ENCODE results near the gene POP4. TPM values are rescaled to one million over a fixed set of nuclear protein-coding genes. Genes with fewer than 3 reads are reported as not detected.

POP4 gene
- total RNA-seq, 1 experiment from 2014 or later = 170 TPM

DNA sequence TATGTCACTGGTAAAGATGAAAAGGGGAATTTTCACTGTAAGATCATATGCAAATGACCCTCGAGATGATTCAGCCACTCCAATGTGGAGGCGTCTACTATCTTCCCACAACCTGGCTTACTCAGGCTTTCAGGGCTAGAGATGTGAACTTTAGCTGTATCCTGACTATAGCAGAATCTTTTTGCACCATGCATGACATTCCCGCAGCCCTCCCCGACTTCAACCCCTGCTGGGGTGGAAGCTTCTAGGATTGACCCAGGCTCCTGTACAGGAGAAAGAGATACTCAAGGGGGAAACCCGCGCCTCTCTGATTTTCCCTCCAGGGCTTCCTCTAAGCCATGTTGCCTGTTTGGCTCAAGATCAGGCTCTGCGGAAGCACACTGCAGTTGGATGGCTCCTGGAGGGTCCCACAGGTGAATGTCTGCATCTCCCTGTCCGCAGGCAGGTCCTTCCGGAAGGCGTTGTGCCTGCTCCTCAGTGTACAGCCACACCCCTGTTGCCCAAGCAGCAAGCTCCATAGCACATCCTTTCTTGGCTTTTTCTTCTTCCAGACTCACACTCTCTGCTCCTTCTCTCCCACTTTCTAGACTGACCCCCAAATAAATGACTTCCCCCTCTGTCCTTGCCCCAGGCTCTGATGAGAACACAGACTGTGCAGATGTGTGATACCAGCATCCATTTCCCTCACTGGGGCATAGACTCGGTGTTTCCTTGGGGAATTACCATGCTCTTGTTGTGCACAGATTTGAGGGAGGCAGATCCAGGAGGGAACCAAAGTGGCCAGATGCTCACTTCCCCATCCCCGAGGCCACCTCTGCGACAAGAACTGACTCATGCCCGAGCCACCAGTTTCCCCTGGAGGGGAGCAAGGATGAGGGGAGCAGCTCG is 29.1 kb upstream of the POP4 start:
- peak; percentile 14 for DNase-seq (ENCODE audit: low read depth)

DNA sequence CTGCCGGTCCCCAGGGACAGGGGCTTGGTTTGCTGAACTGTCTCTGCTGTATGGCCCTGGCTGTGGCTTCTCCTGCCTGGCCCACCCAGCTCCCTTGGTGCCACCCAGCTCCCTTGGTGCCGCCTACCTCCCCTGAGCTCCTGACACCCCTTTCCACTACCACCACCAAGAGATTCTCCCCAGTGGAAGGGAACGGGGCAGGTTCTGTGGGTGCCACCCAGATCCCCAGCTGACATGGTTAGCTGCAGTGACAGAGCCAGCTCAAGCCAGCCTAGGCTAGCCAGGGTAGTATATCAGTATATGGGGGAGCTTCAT is 28.5 kb upstream of the POP4 start:
- DNase-seq (ENCODE audit: low read depth) = no peak

DNA sequence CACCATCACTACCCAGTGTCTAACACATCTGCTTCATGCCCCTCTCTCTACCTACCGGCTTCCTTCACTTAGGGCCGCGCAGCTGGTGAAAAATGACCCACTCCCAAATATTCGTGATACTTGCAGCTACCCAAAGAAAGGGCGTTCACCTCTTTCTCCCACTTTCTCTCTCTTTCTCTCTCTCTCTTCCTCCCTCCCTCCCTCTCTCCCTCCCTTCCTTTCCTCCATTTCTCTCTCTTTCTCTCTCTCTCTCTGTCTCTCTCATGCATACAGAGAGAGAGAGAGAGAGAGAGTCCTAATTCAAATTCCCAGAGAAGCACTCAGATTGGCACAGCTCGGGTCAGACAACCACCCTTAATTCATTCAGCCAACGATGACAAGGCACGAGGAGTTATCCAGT is 27.7 kb upstream of the POP4 start:
- no peak for DNase-seq (ENCODE audit: low read depth)

DNA sequence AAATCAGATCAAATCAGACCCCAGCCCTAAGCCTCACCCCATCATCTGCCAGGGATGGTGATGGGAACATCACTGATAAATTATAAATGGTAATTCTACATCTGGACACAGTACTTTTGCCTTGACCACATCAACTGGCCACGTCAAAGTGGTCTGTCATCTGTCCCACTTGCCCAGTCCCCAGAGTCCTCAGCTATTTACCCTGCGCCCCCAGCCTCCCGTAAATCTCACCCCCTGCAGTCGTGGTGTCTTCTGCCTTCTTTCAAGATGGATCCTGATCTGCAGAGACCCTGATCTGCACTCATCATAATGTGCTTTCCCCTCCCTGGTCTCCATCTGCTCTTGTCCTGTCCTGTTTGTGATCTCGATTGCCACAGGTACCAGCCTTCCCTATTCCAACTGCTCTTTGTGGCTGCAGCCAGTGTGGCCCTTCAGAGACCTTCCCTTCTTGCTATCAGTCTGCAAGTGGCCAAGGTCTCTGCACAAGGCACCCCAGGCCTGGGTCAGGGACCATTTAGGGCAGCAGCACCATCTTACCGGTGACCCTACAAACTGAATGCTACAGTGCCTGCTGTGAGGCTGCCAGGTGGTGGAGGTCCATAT is 26.7 kb upstream of the POP4 start:
- no peak for DNase-seq (ENCODE audit: low read depth)

DNA sequence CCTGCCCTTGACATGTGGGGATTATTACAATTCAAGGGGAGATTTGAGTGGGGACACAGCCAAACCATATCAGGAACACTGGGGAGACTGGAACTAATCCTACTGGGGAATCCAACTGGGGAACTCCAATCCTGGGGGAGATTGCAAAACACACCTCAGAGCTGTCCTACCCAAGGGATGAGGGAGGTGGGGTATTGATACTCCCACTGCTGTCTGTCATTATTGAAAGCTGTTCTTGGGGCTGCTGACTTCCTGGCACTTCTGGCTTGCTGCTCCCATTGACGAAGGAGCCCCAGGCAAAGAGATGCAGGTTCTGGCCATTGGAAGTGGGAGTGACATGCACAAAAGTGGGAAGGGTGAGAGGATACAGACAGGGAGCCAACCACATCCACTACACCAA is 24.7 kb upstream of the POP4 start:
- no peak for DNase-seq (ENCODE audit: low read depth)

DNA sequence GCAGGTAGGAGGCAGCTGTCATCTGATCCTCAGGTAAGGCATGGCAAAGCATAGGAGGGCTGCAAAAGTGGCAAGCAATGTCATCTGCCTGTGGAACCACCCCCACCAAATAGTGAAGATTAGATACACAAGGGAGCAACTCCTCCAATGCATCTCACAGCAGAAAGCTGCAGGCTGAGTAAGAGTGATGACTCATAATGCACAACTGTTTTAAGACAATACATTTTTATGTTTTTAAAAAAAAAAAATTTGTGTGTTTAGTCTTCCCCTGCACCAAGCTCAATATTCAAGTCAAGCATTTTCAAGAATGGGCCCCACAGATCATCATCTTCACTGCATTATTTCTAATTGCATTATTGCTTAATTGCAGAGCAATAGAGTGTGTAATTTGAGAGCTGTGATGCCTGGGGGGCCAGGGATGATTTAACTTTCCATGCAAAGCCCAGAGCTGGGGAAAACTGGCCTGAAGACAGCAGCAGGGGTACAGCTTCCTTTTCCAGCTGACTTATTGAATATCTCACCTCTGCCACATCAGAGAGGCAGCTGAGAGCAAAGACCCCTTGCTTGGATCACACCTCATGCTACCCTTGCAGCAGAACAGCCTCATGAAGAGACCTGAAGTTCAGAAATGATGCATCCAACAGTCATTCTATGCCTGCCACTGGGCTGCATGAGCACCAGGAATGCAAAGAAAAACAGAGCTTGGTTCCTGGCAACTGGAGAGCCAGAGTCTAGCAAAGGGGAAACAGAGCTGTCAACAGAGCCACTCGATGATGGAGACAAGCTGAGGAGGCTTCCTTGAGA is 22.7 kb upstream of the POP4 start:
- peak; percentile 63 for DNase-seq (ENCODE audit: low read depth)

DNA sequence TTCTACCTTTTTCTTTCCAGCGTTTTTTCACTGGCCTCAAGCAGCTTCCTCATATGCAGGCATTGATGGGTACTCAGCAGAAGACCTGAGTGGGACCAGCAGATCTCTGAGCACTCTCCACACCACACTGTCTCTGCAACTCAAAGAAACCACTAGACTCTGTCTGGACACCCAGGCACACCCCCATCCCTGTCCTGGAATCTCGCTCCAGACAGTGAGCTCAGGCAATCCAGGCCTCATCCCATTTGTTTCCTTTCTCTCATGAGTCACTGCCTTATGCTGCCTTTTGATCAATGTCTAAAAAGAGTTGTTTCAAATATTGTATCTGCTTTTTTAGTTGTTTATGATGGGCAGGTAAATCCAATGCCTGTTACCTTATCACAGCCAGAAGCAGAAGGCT is 19.7 kb upstream of the POP4 start:
- DNase-seq (ENCODE audit: low read depth) = peak; percentile 24

DNA sequence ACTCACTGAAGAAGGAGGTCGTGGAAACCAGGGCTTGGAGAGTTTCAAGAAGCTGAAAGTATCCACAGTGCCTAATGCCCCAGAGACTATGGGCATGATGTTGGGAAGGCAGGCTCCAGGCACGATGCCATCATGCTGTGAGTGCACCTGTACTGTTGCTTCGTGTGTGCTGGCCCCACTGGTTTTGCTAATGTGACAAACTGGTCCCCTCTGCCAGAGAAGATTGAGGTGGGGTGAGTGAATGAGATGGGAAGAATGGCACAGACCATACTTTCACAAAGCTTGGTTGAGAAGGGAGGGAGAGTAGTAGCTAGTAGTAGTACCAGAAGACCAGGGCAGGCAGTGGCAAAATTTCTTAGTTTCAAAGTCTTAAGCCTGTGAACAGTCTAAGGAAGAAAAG is 19.0 kb upstream of the POP4 start:
- no peak for DNase-seq (ENCODE audit: low read depth)

DNA sequence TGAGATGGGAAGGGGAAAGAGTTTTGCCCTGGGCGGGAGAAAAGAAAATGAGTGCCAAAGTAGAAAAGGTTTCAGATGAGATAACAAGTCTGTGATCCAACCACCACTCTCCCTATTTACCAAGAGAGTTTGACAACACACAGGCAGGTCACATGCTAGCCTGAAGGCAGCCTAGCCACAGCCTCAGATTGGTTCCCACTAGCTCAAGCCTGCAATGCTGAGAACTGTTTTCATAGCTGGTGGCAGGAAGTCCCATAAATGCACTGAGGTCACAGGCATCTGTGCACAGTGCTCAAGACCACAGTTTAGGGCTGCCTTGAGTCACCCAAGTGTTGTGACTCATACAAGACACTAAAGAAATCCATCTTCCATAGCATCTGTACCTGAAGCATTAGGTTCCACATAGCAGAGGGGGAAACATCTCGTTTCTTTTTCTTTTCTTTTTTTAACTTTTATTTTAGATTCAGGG is 18.5 kb upstream of the POP4 start:
- peak; percentile 86 for DNase-seq (ENCODE audit: low read depth)

DNA sequence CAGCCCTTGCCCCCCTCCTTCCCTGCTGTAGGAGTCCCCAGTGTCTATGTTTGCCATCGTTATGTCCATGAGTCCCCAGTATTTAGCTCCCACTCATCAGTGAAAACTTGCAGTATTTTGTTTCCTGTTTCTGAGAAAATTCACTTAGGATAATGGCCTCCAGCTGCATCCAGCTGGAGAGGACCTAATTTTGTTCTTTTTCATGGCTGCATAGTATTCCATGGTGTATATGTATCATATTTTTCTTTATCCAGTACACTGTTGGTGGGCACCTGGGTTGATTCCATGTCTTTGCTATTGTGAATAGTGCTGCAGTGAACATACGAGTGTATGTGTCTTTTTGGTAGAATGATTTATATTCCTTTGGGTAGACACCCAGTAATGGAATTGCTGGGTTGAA is 18.0 kb upstream of the POP4 start:
- no peak for DNase-seq (ENCODE audit: low read depth)

DNA sequence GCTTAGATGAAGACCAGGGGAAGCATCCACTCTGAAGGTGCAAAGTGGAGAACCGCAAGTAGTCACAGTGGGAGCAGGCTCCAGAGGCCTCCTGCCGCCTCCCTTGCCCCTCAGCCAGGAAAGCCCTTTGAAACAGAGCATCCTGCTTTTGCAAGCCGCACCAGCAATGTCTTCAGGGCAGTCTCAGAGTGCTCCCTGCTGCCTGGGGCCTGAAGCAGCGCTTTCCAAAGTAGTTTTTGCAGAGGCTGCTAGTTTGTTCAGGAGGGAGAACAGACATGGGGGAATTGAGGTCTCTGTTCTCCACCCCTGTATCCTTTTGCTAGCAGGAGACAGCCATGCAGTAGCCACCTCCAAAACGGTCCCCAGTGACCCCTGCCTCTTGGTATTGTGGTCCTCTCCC is 15.8 kb upstream of the POP4 start:
- no peak for DNase-seq (ENCODE audit: low read depth)

DNA sequence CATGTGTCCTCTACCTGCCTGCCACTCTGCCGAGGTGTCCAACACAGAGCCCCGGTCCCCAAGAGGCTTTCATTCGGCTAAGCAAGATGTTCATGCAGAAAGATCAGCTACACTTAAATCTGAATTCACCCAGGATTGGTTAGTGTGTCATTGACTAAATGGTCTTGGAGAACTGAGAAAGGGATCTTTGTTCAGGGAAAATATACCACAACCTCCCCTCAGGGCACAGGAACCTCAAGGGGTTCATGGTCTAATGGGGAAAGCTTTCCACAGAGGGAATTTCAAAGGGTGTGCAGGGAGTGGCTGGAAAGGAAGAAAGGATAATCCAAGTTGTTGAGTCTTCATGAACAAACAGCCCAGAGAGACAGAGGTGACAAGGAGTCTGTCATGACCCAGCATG is 14.4 kb upstream of the POP4 start:
- no peak for DNase-seq (ENCODE audit: low read depth)

DNA sequence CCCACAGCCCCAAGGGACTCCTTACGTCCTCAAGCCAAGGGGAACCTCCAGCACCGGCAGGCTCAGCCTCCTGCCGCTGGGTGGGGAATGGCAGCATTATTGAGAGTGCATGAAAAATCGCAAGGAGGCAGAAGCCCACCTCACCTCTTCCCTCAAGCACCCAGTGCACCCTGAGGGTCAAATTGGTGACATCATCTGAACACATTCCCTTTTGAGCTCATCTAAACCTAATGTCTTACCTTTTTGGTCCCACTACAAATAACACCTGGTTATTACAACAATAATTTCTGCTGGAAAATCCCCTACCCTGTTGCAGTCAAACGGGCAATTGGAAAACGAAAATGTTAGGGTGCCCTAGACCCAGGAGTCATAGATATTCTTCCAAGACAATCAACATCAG is 12.2 kb upstream of the POP4 start:
- DNase-seq (ENCODE audit: low read depth) = no peak

DNA sequence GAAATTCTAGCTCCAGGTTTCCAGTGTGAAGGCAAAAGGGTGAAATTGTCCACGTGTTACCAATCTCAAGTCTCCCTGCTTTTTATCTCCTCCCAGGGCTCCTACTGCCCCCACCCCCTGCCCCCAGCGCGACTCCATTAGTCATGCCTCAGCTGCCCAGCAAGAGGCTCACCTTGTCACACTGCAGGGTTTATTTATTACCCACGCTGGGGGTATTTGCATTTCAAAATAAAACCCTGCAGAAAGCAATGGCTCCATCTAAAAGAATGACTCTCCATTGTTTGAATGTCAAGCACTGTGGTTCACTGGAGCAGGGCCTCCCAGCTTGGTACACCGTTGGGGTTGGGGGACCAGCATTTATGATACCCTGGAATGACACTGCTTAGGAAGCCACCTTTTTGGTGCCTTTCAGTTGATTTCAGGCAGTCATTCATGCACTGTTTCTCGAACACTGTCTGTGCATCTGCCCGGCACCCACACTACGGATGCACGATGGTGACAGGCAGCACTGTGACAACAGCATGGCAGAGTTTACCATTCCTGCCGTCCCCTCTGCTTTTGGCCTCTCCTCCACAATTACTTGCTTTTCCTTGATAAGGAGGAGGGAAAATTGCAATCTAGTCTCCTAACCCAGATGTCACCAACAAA is 9.9 kb upstream of the POP4 start:
- no peak for DNase-seq (ENCODE audit: low read depth)

DNA sequence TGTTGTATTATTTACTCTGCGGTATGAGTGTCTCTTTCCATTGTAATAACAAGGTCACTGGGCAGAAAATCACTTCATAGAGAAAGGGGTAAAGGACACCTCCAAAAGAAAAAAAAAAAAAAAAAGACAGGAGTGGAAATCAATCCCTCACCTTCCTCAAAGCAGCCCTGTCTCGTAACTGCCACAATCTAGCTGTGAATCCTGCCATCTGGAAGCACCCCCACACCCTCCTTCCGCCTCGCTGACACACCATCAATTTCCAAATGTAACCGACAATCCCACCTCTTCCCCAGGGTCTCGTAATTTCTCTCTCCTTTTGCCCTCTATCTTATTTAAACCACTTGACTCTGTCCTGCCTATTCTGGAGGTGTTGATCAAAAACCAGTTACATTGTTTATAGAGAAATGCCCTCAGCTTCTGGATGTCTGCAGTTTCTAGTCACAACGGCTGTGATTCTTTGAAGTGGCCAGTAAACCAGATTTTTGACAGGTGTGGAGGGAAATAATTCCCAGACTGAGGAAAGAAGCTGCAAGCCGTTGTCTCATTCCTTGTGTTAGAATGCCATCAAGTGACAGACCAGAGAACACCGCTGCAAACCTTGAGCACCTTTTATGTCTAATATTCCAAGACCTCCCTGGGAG is 9.1 kb upstream of the POP4 start:
- DNase-seq (ENCODE audit: low read depth) = peak; percentile 19

DNA sequence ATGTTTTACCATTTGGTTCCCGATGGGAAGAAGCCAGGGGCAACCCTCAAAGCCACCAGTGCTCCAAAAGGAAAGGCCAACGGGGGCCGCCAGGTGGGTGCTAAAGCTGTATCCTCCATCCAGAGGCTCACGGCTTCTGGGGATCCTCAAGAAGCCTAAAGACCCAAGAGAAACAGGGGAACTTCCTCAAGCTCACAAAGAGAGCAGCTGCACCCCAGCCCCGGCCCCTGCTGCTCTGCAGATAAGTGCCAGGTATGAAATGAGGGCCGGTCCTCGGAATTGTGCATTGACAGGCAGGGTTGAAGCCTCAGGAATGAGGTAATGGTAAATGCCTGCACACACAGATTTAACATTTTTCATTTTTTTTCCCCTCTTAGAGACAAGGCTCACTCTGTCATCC is 8.0 kb upstream of the POP4 start:
- no peak for DNase-seq (ENCODE audit: low read depth)

DNA sequence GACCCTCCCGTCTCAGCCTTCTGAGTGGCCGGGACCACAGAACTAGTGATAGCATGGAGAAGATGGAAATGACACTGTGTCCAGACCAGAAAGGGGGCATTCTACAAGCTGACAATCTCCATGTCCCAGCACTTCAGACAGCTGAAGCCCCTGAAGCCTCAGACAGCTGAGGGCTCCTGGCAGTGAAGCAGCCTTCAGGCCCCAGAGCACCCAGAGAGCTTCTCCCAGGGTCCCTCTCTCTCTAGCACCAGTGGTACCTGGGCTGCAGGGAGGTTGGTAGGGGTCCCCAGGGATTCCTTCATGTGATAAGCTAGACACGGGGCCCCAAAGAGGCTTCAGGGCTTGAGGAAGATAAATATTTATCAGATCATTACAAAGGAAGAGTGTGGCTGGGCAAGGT is 7.6 kb upstream of the POP4 start:
- DNase-seq (ENCODE audit: low read depth) = no peak

DNA sequence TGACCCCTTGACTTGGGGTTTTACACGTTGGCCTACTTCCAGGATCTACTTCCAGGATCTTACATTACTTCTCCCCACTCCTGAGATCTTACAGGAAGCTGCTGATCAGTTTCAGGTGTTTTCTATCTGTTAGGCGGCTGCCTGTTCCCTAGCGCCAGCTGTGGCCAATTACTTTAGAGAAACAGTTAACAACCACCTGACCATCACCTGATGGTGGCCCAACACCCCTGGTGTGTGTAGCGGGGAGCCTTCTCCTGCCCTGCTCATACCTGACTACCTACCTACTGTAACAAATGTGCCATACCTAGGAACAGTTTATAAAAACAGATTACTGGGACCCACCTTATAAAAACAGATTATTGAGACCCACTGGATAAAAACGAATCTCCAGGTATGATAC is 2.8 kb upstream of the POP4 start:
- no peak for DNase-seq (ENCODE audit: low read depth)

DNA sequence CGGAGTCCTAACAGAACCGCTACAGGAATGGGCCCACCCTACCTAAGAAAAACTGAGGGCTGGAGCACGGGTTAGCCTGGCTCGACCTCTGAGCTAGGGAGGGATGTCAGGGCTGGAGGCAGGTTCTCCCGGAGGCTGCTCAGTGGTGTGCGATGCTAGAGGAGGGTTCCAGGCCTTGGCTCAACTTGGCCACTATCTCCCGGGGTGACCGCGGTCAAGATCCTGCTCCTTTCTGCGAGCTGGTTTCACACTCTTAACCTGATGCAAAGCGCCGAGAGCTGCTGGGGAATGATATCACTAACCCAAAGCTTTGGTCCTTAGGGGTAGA is 301 bp downstream of the POP4 start:
- DNase-seq (ENCODE audit: low read depth) = no peak

DNA sequence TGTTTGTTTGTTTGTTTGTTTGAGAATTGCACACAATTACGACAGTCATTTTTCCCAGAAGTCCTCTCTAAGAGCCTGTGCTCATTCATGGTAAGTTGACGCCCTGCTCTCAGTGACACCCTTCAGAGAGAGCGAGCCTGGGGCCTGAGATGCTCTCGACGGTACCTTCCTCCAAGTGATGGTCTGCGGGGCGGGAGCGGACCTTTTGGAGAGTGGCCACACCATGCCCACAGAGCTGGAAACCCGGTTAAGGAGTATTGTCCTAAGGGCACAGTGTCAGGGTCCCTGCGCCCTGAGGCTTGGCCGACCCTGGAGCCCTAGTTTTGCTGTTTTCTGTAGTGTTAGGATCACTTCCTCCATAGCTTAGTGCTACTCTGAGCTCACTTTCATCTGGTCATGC is 3.6 kb downstream of the POP4 start:
- DNase-seq (ENCODE audit: low read depth) = no peak

DNA sequence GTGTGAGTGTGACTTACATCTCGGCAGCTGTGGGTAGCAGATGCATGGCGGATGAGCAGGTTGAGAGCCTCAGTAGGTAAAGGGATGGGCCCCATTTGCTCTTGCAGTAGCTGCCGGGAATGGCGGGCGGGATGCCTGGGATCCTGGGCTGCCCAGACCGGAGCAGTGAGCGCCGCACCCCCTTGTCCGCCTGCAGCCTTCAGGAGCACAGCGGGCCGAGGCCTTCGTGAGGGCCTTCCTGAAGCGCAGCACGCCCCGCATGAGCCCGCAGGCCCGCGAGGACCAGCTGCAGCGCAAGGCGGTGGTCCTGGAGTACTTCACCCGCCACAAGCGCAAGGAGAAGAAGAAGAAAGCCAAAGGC is 4.1 kb downstream of the POP4 start:
- DNase-seq (ENCODE audit: low read depth) = no peak
